Measurements from ENCODE around the gene KCNF1. TPM values are rescaled to one million over a fixed set of nuclear protein-coding genes. Genes with fewer than 3 reads are reported as not detected.

Gene KCNF1
- total and polyA plus RNA-seq, 11 donors, result 0.20 to 0.36 (median 0.23) TPM; not detected in 5

DNA sequence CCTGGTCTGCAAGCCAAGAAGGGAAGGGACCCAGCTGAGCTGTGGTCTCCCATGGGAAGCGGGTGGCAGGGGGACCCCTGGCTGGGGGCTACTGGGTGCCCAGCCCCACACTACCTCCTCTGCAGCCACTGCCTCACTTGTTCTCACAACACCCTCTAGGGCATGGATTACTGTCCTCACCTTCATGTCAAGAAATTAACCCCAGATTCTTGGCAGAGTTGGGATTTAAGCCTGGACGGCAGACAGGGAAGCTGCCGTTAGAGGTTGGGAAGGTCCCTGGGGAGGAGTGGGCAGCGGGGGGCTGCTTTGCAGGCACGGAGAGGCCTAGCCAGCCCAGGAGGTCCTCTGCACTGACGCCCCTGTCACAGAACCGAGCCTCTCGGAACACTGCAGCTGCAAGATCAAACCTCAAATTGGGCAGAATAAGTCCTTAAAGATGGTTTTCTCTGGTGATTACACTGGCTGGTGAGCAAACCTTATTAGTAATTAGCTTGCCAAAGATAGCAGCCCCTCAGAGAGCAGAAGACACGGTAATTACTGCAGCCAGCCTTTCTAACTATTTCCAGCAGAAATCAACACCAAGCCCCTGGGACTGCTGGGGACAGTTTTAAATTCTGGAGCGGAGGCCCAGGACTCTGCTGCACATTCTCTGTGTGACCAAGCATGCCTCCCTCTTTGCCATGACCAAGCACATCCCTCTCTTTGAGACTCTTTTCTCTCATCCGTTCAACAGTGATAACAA is 35.9 kb downstream of the KCNF1 start:
- intact Hi-C loops (cut with DNase I), result no loop called here
- ATAC-seq (no peak), DNase-seq (no peak)
- H3K36me3 ChIP-seq, result no peaks in the 10 kb centered on the region
- TF ChIP-seq POLR2A (IDR thresholded peaks at IDR 0.05) (no peak), CTCF (IDR thresholded peaks at IDR 0.05) (no peak)
- H3K27me3 ChIP-seq, result peaks cover 0 to 31% (median 0%) of the 10 kb centered on the region in 9 donors
- no peak overlapping the region for H3K4me3 ChIP-seq
- H3K27ac ChIP-seq, result no peak overlapping the region
- no peaks in the 10 kb centered on the region for H3K4me1 ChIP-seq
- H3K9me3 ChIP-seq, result no peaks in the 10 kb centered on the region
- WGBS, 4 donors, result 73 to 79% (median 76%) methylated on average over 10 to 11 of the region's 11 CpGs

DNA sequence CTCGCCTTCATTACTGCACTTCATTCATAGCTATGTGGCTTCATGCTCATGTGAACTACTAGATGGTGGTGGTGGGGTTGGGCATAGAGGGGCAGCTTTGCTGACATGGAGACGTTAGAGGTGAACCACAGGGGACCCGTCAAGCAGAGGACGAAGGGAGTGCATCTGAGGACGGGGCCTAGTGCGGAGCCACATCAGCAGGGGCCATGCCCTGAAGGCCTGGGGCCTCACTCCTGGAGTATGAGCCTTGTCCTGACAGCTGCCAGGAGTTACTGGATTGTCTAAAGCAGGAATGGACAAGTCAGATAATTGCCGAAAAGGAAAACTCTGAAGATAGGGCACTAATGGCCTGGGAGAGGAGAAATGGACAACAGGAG is 36.4 kb downstream of the KCNF1 start:
- ATAC-seq, result no peak
- H3K27me3 ChIP-seq, result peaks cover 0 to 31% (median 0%) of the 10 kb centered on the region in 9 donors
- H3K36me3 ChIP-seq, result no peaks in the 10 kb centered on the region
- no peak overlapping the region for H3K4me3 ChIP-seq
- no peaks in the 10 kb centered on the region for H3K9me3 ChIP-seq
- intact Hi-C loops (cut with DNase I), result no loop called here
- WGBS, 4 donors, result 82 to 89% (median 83%) methylated on average over 7 of the region's 7 CpGs
- DNase-seq, result no peak
- TF ChIP-seq POLR2A (IDR thresholded peaks at IDR 0.05), result no peak
- no peak for TF ChIP-seq CTCF (IDR thresholded peaks at IDR 0.05)
- no peak overlapping the region for H3K27ac ChIP-seq
- H3K4me1 ChIP-seq, result no peaks in the 10 kb centered on the region

DNA sequence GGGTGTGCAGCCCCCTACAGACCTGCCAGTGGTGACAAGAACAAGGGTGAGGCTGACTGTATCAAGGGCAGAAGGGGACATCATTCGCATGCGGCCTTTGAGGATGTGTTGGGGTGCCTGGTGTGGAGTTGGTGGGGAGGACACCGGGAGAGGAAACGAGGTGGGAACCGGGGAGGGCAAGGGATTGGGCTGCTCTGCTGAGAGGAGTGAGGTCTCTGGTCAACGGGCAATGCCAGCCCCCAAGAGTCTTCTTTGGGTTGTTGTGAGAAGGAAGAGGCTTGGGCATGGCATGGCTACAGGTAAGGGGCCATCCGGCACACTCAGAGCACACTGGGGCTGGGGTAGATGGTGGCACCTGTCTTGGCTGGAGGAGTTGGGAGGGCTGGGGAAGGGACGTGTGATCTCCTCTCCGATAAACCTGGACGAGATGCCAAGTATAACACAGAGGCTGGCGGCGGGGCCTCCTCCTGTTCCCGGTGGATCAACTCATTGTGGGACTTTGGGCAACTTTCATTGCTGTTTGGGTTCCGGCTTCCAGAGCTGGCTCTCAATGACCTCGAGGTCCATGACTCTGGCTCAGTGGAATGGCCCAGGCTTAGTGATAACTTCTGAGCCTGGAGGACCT is 37.0 kb downstream of the KCNF1 start:
- H3K4me3 ChIP-seq, result no peak overlapping the region
- no peaks in the 10 kb centered on the region for H3K4me1 ChIP-seq
- ATAC-seq (no peak), DNase-seq (no peak)
- H3K27me3 ChIP-seq, result peaks cover 0 to 31% (median 0%) of the 10 kb centered on the region in 9 donors
- WGBS, 4 donors, result 92 to 93% (median 92%) methylated on average over 15 of the region's 15 CpGs
- intact Hi-C loops (cut with DNase I), result no loop called here
- no peaks in the 10 kb centered on the region for H3K36me3 ChIP-seq
- H3K9me3 ChIP-seq, result no peaks in the 10 kb centered on the region
- no peak for TF ChIP-seq CTCF (IDR thresholded peaks at IDR 0.05)
- no peak overlapping the region for H3K27ac ChIP-seq

DNA sequence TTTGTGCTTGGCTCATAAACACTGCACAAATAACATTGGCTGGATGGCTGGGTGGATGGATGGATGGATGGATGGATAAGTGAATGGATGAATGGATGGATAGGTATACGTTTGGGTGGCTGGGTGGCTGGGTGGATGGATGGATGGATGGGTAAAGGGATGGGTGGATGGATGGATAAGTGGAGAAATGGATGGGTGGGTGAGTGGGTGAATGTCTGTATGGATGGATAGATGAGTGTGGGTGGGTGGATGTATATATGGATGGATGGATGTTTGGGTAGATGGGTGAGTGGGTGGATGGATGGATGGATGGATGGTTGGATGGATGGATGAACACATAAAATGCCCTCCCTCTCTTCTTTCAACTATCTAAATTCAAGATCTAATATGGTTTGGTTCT is 38.1 kb downstream of the KCNF1 start:
- H3K27ac ChIP-seq, result no peak overlapping the region
- no peak for DNase-seq
- H3K27me3 ChIP-seq, result peaks cover 0 to 31% (median 0%) of the 10 kb centered on the region in 9 donors
- TF ChIP-seq CTCF (IDR thresholded peaks at IDR 0.05) (no peak), POLR2A (IDR thresholded peaks at IDR 0.05) (no peak)
- H3K9me3 ChIP-seq, result no peaks in the 10 kb centered on the region
- no peak overlapping the region for H3K4me3 ChIP-seq
- intact Hi-C loops (cut with DNase I), result no loop called here
- 71 to 85% (median 78%) methylated on average over 1 of the region's 1 CpG for WGBS, 4 donors
- ATAC-seq, result no peak
- no peaks in the 10 kb centered on the region for H3K36me3 ChIP-seq
- no peaks in the 10 kb centered on the region for H3K4me1 ChIP-seq
